ENCODE measurements around the gene SCML2.
"Not testable (repeated sequence)": the region's sequence is repeated elsewhere in the genome, so short reads cannot be mapped to it uniquely, and the experiment has no call there.

The SCML2 gene

GRCh38 chrX:18271725-18272124 is 82.8 kb downstream of the SCML2 start:
- TF ChIP-seq, protein P1, sequence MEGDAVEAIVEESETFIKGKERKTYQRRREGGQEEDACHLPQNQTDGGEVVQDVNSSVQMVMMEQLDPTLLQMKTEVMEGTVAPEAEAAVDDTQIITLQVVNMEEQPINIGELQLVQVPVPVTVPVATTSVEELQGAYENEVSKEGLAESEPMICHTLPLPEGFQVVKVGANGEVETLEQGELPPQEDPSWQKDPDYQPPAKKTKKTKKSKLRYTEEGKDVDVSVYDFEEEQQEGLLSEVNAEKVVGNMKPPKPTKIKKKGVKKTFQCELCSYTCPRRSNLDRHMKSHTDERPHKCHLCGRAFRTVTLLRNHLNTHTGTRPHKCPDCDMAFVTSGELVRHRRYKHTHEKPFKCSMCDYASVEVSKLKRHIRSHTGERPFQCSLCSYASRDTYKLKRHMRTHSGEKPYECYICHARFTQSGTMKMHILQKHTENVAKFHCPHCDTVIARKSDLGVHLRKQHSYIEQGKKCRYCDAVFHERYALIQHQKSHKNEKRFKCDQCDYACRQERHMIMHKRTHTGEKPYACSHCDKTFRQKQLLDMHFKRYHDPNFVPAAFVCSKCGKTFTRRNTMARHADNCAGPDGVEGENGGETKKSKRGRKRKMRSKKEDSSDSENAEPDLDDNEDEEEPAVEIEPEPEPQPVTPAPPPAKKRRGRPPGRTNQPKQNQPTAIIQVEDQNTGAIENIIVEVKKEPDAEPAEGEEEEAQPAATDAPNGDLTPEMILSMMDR (IDR thresholded peaks at IDR 0.05; ENCODE audit: low read depth, low read length, missing control alignments) = no peak
- DNase-seq (ENCODE audit: extremely low read depth, low read depth) = no peak
- no peak overlapping the region for H3K4me3 ChIP-seq (replicated peaks; ENCODE audit: low read depth, low read length)

GRCh38 chrX:18271309-18271708 is 83.2 kb downstream of the SCML2 start:
- no peak overlapping the region for H3K4me3 ChIP-seq (replicated peaks; ENCODE audit: low read depth, low read length)
- DNase-seq (ENCODE audit: extremely low read depth, low read depth) = no peak
- TF ChIP-seq, protein P1 (IDR thresholded peaks at IDR 0.05; ENCODE audit: low read depth, low read length, missing control alignments) = no peak

DNA sequence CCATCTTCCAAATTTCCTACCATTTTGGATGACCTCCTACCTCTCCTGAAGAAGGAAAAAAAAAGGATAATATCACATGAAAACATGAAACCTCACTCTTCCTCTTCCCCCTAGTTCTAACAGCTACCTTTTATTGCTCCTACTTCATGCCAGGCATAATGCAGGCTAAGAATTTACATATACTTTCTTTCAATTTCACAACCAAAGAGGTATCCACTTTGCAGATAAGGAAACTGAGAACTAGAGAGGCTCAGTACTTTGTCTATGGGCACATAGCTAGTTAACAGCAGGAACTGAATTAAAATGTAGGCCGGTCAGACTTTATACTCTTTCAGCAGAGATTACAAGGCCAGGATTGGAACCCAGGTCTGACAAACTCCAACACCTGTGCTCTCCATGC is 99.4 kb downstream of the SCML2 start:
- no peak overlapping the region for H3K4me3 ChIP-seq (replicated peaks; ENCODE audit: low read depth, low read length)
- TF ChIP-seq, protein P1 (IDR thresholded peaks at IDR 0.05; ENCODE audit: low read depth, low read length, missing control alignments) = no peak
- DNase-seq (ENCODE audit: extremely low read depth, low read depth) = no peak

GRCh38 chrX:18252644-18253359 is 101.7 kb downstream of the SCML2 start:
- TF ChIP-seq, protein P1 (IDR thresholded peaks at IDR 0.05; ENCODE audit: low read depth, low read length, missing control alignments) = no peak
- H3K4me3 ChIP-seq (replicated peaks; ENCODE audit: low read depth, low read length) = no peak overlapping the region
- no peak for DNase-seq (ENCODE audit: extremely low read depth, low read depth)

- DNase-seq (ENCODE audit: extremely low read depth, low read depth); H3K4me3 ChIP-seq (replicated peaks; ENCODE audit: low read depth, low read length): not testable (repeated sequence)
These were observed 124.8 kb downstream of the SCML2 start for GRCh38 chrX:18229646-18230045.

- TF ChIP-seq, protein P1 (IDR thresholded peaks at IDR 0.05; ENCODE audit: low read depth, low read length, missing control alignments) = no peak
- H3K4me3 ChIP-seq (replicated peaks; ENCODE audit: low read depth, low read length) = no peak overlapping the region
These were observed 126.4 kb downstream of the SCML2 start for GRCh38 chrX:18228069-18228468.

DNA sequence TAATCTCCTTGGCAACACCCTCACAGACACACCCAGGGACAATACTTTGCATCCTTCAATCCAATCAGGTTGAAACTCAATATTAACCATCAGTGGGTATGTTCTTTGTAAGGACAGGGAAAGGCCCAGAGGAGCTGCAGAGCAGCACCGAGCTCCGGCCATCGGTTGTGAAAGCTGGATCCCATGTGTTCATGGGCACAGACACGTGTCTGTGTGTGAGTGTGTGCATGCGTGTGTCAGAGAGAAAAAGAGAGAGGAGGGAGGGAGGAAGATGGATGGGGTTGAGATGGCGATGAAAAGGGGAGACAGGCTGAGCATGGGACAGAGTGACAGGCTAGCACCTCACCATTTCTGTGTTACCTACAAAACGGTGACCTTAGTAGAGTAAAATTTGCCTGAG is 127.0 kb downstream of the SCML2 start:
- no peak for DNase-seq (ENCODE audit: extremely low read depth, low read depth)
- no peak overlapping the region for H3K4me3 ChIP-seq (replicated peaks; ENCODE audit: low read depth, low read length)
- TF ChIP-seq, protein P1 (IDR thresholded peaks at IDR 0.05; ENCODE audit: low read depth, low read length, missing control alignments) = no peak

More at GRCh38 chrX:18228069-18228468, 126.4 kb downstream of the SCML2 start:
- DNase-seq (ENCODE audit: extremely low read depth, low read depth) = no peak
